ENCODE data around the gene VILL. TPM values are rescaled to one million over a fixed set of nuclear protein-coding genes. Genes with fewer than 3 reads are reported as not detected.

Gene VILL
- total RNA-seq, result 4.4 TPM
- long read RNA-seq, partial matches to known transcripts, result 5 of 9 reads
- long read RNA-seq, other reads (novel, unspliced or antisense), result 3 of 9 reads

GRCh38 chr3:37990527-37990926, at the start of gene VILL:
Gene VILL (plus strand): TSS chr3:37990786. CDS start chr3:37993673, 2,887 bp downstream.
- no peak for DNase-seq (ENCODE audit: missing footprints)
- intact Hi-C loops (cut with DNase I), result no loop called here
- ATAC-seq, result no peak

GRCh38 chr3:37941608-37942508, 48.7 kb upstream of the VILL start:
- DNase-seq (ENCODE audit: missing footprints) (no peak), ATAC-seq (no peak)
- intact Hi-C loops (cut with DNase I), result no loop called here

- DNase-seq (ENCODE audit: missing footprints) (no peak), ATAC-seq (no peak)
- intact Hi-C loops (cut with DNase I), result no loop called here
Observed at GRCh38 chr3:37942646-37943045, 47.9 kb upstream of the VILL start.

- ATAC-seq (no peak), DNase-seq (ENCODE audit: missing footprints) (no peak)
- intact Hi-C loops (cut with DNase I), result no loop called here
Observed at GRCh38 chr3:37943126-37943525, 47.5 kb upstream of the VILL start.

- intact Hi-C loops (cut with DNase I), result no loop called here
- no peak for ATAC-seq
- DNase-seq (ENCODE audit: missing footprints), result no peak
Observed at GRCh38 chr3:37943631-37944314, 46.8 kb upstream of the VILL start.

- DNase-seq (ENCODE audit: missing footprints) (no peak), ATAC-seq (peak; percentile 50)
- intact Hi-C loops (cut with DNase I), result no loop called here
Observed at GRCh38 chr3:37944391-37944842, 46.2 kb upstream of the VILL start.

GRCh38 chr3:37945156-37945806, 45.3 kb upstream of the VILL start:
- DNase-seq (ENCODE audit: missing footprints), result no peak
- intact Hi-C loops (cut with DNase I), result loop anchor here (1.0 kb wide), 1 partner anchor 9 kb away; no protein-coding TSS in a partner anchor
- ATAC-seq, result no peak

- DNase-seq (ENCODE audit: missing footprints) (no peak), ATAC-seq (peak; percentile 51)
- intact Hi-C loops (cut with DNase I), result loop anchor here (1.0 kb wide), 1 partner anchor 10 kb away; no protein-coding TSS in a partner anchor
Observed at GRCh38 chr3:37945807-37946530, 44.6 kb upstream of the VILL start.

DNA sequence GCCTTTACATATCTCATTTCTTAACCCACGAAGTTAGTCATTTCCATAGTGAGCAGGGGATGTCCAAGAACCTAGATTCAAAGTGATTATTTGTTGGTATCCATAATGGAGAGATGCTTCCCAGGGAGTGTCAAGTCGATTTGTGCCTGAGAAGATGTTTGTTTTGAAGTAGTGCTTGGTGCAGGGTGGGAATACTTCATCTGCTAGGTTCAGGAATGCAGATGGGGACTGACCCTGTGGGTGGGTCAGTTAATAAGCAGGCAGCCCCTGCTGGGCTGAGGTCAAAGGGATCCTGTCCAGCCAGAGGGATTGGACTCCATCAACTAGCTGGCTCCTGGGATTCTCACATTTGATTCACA, 44.1 kb upstream of the VILL start:
- no peak for ATAC-seq

DNA sequence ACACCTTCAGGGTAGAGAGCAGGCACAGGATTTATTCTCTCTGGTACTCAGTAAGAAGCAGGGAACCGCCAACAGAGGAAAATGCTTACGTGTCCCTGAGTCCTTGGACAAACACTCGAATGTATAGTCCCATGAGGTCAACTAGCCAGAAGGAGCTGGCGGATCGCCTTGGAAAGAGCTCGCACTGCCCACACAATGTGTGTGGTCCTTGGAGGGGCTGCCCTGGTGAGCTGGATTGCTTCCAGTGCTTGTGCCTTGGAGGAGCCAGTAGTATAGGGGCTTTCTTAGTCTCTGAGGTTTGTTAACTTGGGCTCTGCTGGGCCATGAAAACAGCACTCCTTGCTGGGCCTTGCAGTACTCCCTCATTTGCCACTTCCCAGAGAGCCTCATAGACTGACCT, 40.7 kb upstream of the VILL start:
- ATAC-seq, result no peak
- intact Hi-C loops (cut with DNase I), result no loop called here
- no peak for DNase-seq (ENCODE audit: missing footprints)

More for the DNA sequence above, 44.1 kb upstream of the VILL start:
- intact Hi-C loops (cut with DNase I), result no loop called here
- DNase-seq (ENCODE audit: missing footprints), result no peak

DNA sequence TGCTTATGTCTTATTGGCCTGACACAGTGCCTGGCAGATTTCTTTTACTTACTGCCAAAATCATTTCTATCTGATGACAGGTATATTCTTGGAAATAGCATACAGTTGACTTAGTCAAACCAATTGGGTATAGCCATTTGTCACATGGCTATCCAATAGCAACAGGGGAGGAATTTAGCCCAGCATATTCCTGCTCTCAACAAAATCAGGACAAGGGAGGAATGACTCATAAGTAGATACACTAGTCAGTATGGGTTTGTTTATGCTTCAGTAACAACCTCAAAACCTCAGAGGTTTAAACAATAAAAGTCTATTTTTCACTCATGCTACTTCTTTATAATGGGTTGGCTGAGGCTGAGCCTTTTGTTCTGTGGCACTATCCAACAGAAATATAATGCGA, 38.0 kb upstream of the VILL start:
- intact Hi-C loops (cut with DNase I), result no loop called here
- DNase-seq (ENCODE audit: missing footprints), result no peak
- ATAC-seq, result no peak

DNA sequence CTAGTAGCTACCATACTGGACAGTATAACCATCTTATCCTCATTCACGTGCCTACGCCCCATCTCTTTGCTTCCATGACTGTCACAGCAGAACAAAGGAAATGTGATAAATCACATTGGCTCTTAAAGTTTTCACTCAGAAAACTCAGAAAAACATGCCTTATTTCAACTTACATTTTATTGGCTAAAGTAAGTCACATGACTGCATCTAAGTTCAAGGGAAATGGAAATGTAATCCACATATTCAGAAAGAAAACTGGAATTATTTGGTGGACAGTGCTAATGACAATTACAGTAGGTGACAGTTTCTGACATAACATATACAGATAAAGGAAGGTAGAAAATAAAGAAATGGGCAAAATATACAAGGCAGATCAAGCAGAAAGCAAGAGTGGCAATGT, 37.4 kb upstream of the VILL start:
- ATAC-seq (no peak), DNase-seq (ENCODE audit: missing footprints) (no peak)
- intact Hi-C loops (cut with DNase I), result no loop called here

DNA sequence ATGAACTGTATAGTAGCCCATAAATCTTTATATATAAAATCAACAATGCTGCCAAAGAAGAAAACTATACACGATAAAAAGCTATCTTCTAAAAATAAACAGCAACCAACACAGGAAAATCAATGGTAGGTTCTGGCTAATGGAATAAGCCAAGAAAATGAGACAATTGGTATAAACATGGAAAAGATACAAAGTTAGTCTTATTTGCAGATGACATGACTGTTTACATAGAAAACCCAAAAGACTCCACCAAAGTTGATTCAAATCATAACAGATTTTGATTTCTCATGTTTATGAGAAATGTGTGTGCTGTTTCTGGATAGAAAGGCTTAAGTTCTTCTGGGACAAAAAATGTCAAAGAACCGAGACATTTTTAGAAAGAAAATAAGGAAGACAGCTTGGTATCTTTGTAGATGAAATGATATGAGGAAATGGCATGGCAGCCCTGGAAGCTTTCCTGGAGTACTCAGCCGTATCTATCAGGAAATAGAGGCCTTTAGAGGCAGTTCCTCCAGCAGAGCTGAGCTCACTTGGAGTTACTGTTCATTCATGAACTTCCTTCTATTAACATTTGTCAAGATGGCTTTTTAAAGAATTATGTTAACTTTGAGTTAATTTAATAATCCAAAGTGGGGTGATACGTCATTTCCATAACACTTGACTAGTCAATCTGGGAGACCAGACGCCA, 36.7 kb upstream of the VILL start:
- ATAC-seq (no peak), DNase-seq (ENCODE audit: missing footprints) (no peak)
- intact Hi-C loops (cut with DNase I), result no loop called here

GRCh38 chr3:37954881-37955280, 35.7 kb upstream of the VILL start:
- DNase-seq (ENCODE audit: missing footprints) (no peak), ATAC-seq (no peak)
- intact Hi-C loops (cut with DNase I), result no loop called here

DNA sequence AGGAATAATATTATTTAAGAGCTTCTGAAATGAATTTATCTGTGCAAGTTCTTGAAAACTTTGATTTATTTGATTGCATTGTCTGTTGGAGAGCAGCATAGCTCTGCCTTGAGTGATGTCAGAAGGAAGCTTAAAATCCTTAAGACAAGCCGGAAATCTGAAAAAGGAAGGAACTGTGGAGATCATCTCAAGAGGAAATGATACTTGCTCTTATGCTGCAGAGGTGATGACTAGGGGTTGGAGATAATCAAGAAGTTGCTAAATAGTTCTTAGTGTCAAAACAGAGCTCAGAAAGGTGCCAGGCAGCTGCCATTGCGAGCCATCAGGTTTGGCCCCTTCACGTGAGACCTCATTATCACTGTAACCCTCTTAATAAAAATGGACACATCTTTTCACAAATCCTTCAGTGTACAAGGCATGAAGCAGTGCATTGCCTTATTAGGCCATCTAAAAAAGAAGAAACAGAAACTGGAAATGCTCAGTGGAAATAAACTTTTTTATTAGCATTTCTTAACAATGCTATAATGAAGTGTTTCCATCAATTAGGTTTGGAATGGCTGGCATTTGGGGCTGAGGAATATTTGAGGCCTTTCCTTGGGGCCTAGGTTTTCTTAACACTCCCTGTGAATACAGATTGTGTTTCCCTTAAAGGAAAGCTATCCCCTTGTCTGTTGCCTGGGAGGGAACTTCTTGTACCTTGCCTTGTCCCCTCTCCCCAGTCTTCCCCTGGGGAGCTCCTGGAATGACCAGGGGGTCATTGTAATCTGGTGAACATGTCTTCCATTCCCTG, 34.5 kb upstream of the VILL start:
- ATAC-seq, result peak; percentile 23
- DNase-seq (ENCODE audit: missing footprints), result no peak
- intact Hi-C loops (cut with DNase I), result no loop called here

- ATAC-seq, result peak; percentile 22
- DNase-seq (ENCODE audit: missing footprints), result no peak
- intact Hi-C loops (cut with DNase I), result no loop called here
Observed at GRCh38 chr3:37956723-37957538, 33.7 kb upstream of the VILL start.

GRCh38 chr3:37957539-37957936, 33.0 kb upstream of the VILL start:
- ATAC-seq (peak; percentile 43), DNase-seq (ENCODE audit: missing footprints) (no peak)
- intact Hi-C loops (cut with DNase I), result no loop called here
